Measurements from ENCODE around the gene BPIFB6.

BPIFB6 gene

DNA sequence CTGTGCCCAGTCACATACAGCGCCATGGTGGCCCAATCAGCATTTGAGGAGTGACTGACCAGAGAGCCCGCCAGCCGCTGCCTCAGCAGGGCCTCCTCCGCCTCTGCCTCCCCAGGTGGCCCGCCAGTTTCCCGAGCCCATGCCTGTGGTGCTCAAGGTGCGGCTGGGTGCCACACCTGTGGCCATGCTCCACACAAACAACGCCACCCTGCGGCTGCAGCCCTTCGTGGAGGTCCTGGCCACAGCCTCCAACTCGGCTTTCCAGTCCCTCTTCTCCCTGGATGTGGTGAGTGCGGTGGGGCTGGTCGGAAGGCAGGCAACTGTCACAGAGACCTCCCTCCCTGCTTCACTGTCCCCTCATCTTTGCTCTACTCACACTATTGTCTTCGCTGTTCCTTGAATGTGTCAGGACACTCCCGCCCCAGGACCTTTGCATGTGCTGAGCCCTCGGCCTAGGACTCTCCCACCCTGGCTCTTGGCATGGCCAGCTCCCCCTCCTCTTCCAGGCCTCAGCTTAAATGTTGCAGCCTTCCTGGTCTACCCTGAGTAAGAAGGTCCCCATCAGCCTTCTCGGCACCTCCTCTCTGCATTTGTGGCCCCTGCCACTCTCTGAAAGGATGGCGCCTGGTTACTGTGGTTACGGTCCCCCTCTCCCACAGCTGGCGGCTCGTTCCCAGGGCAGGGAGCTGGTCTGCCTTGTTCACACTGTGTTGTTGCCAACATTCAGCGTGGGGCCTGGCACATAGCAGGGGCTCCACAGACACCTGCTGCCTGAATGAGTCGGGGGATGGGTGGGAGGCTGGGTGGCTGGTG is 11.8 kb upstream of the BPIFB6 start:
- H3K9ac ChIP-seq (ENCODE audit: low read depth, low read length): no peak overlapping the region
- H3K9me3 ChIP-seq (ENCODE audit: control insufficient read depth, insufficient read depth, low read length): no peaks in the 10 kb centered on the region
- no peak overlapping the region for H3K27ac ChIP-seq (ENCODE audit: low read depth, low read length)
- H3K4me1 ChIP-seq (ENCODE audit: control insufficient read depth, insufficient read depth, low read length): no peaks in the 10 kb centered on the region
- H3K27me3 ChIP-seq (ENCODE audit: control insufficient read depth, insufficient read depth, low read length): no peaks in the 10 kb centered on the region
- H3K36me3 ChIP-seq (ENCODE audit: control insufficient read depth, insufficient read depth, low read length): no peaks in the 10 kb centered on the region
- H3K4me3 ChIP-seq (ENCODE audit: low read depth, low read length): no peak overlapping the region

- Histone ChIP-seq H3K4me1 (ENCODE audit: control insufficient read depth, insufficient read depth, low read length) (no peaks in the 10 kb centered on the region), H3K9me3 (ENCODE audit: control insufficient read depth, insufficient read depth, low read length) (no peaks in the 10 kb centered on the region), H3K36me3 (ENCODE audit: control insufficient read depth, insufficient read depth, low read length) (no peaks in the 10 kb centered on the region), H3K9ac (ENCODE audit: low read depth, low read length) (no peak overlapping the region), H3K4me3 (ENCODE audit: low read depth, low read length) (no peak overlapping the region), H3K27me3 (ENCODE audit: control insufficient read depth, insufficient read depth, low read length) (no peaks in the 10 kb centered on the region), H3K27ac (ENCODE audit: low read depth, low read length) (no peak overlapping the region)
These were observed 10.9 kb upstream of the BPIFB6 start for GRCh38 chr20:33020278-33021161.

GRCh38 chr20:33021879-33022278 is 9.6 kb upstream of the BPIFB6 start:
- Histone ChIP-seq H3K27ac (ENCODE audit: low read depth, low read length) (no peak overlapping the region), H3K9me3 (ENCODE audit: control insufficient read depth, insufficient read depth, low read length) (no peaks in the 10 kb centered on the region), H3K4me1 (ENCODE audit: control insufficient read depth, insufficient read depth, low read length) (no peaks in the 10 kb centered on the region), H3K36me3 (ENCODE audit: control insufficient read depth, insufficient read depth, low read length) (no peaks in the 10 kb centered on the region), H3K9ac (ENCODE audit: low read depth, low read length) (no peak overlapping the region), H3K27me3 (ENCODE audit: control insufficient read depth, insufficient read depth, low read length) (no peaks in the 10 kb centered on the region), H3K4me3 (ENCODE audit: low read depth, low read length) (no peak overlapping the region)

- Histone ChIP-seq H3K27me3 (ENCODE audit: control insufficient read depth, insufficient read depth, low read length) (no peaks in the 10 kb centered on the region), H3K27ac (ENCODE audit: low read depth, low read length) (no peak overlapping the region), H3K4me1 (ENCODE audit: control insufficient read depth, insufficient read depth, low read length) (no peaks in the 10 kb centered on the region), H3K36me3 (ENCODE audit: control insufficient read depth, insufficient read depth, low read length) (no peaks in the 10 kb centered on the region), H3K4me3 (ENCODE audit: low read depth, low read length) (no peak overlapping the region), H3K9me3 (ENCODE audit: control insufficient read depth, insufficient read depth, low read length) (no peaks in the 10 kb centered on the region), H3K9ac (ENCODE audit: low read depth, low read length) (no peak overlapping the region)
These were observed 9.2 kb upstream of the BPIFB6 start for GRCh38 chr20:33022289-33022688.

DNA sequence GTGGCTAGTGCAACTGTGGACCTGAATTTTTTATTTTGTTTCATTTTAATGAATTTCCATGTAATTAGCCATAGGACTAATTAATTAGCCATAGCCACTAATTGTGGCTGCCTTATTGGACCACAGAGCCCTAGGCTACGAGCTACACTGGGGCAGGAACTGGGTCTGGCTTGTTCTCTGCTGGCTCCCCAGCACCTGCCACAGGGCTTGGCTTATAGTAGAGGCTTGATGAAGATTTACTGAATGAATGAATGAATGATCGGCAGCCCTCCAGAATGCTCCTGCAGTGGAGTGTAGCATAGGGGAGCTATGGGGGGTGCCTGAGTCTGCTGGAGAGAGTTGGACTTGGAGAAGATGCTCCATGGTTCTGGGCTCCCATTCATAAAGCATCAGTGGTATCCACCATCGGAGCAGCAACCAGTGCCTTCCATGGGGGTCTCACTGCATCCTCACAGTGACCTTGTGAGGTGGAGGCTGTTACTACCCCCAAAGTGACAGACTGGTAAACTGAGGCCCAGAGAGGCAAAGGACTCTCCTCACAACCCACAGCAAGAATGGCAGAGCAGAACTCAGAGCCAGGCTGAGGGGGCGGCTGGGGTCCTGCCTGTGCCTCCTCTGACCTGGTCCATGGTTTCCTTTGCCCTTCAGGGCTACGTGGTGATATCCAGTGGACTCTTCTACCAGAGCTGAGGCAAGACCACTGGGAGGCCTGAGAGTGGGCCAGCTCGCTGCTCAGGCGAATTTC is 8.6 kb upstream of the BPIFB6 start:
- H3K27me3 ChIP-seq (ENCODE audit: control insufficient read depth, insufficient read depth, low read length): no peaks in the 10 kb centered on the region; the same call in 1 of the 2 replicates
- no peaks in the 10 kb centered on the region for H3K4me1 ChIP-seq (ENCODE audit: control insufficient read depth, insufficient read depth, low read length)
- H3K9ac ChIP-seq (ENCODE audit: low read depth, low read length): no peak overlapping the region

GRCh38 chr20:33023439-33024242 is 7.8 kb upstream of the BPIFB6 start:
- no peaks in the 10 kb centered on the region for H3K36me3 ChIP-seq (ENCODE audit: control insufficient read depth, insufficient read depth, low read length)
- no peak overlapping the region for H3K27ac ChIP-seq (ENCODE audit: low read depth, low read length)
- H3K9ac ChIP-seq (ENCODE audit: low read depth, low read length): no peak overlapping the region
- no peaks in the 10 kb centered on the region for H3K4me1 ChIP-seq (ENCODE audit: control insufficient read depth, insufficient read depth, low read length)
- H3K27me3 ChIP-seq (ENCODE audit: control insufficient read depth, insufficient read depth, low read length): no peaks in the 10 kb centered on the region; the same call in 1 of the 2 replicates
- H3K9me3 ChIP-seq (ENCODE audit: control insufficient read depth, insufficient read depth, low read length): no peaks in the 10 kb centered on the region
- H3K4me3 ChIP-seq (ENCODE audit: low read depth, low read length): no peak overlapping the region

More for the DNA sequence above, 8.6 kb upstream of the BPIFB6 start:
- Histone ChIP-seq H3K4me3 (ENCODE audit: low read depth, low read length) (no peak overlapping the region), H3K27ac (ENCODE audit: low read depth, low read length) (no peak overlapping the region), H3K36me3 (ENCODE audit: control insufficient read depth, insufficient read depth, low read length) (no peaks in the 10 kb centered on the region), H3K9me3 (ENCODE audit: control insufficient read depth, insufficient read depth, low read length) (no peaks in the 10 kb centered on the region)

- Histone ChIP-seq H3K9me3 (ENCODE audit: control insufficient read depth, insufficient read depth, low read length) (no peaks in the 10 kb centered on the region), H3K4me1 (ENCODE audit: control insufficient read depth, insufficient read depth, low read length) (no peaks in the 10 kb centered on the region), H3K4me3 (ENCODE audit: low read depth, low read length) (no peak overlapping the region), H3K9ac (ENCODE audit: low read depth, low read length) (no peak overlapping the region), H3K27me3 (ENCODE audit: control insufficient read depth, insufficient read depth, low read length) (no peaks in the 10 kb centered on the region; the same call in 1 of the 2 replicates), H3K36me3 (ENCODE audit: control insufficient read depth, insufficient read depth, low read length) (no peaks in the 10 kb centered on the region), H3K27ac (ENCODE audit: low read depth, low read length) (no peak overlapping the region)
These were observed 7.2 kb upstream of the BPIFB6 start for GRCh38 chr20:33024243-33024560.

- H3K36me3 ChIP-seq (ENCODE audit: control insufficient read depth, insufficient read depth, low read length): no peaks in the 10 kb centered on the region
- H3K4me1 ChIP-seq (ENCODE audit: control insufficient read depth, insufficient read depth, low read length): no peaks in the 10 kb centered on the region
- H3K27me3 ChIP-seq (ENCODE audit: control insufficient read depth, insufficient read depth, low read length): no peaks in the 10 kb centered on the region; the same call in 1 of the 2 replicates
- no peaks in the 10 kb centered on the region for H3K9me3 ChIP-seq (ENCODE audit: control insufficient read depth, insufficient read depth, low read length)
- no peak overlapping the region for H3K9ac ChIP-seq (ENCODE audit: low read depth, low read length)
- no peak overlapping the region for H3K27ac ChIP-seq (ENCODE audit: low read depth, low read length)
- H3K4me3 ChIP-seq (ENCODE audit: low read depth, low read length): no peak overlapping the region
These were observed 6.7 kb upstream of the BPIFB6 start for GRCh38 chr20:33024609-33025317.

- no peak overlapping the region for H3K27ac ChIP-seq (ENCODE audit: low read depth, low read length)
- H3K36me3 ChIP-seq (ENCODE audit: control insufficient read depth, insufficient read depth, low read length): no peaks in the 10 kb centered on the region
- H3K27me3 ChIP-seq (ENCODE audit: control insufficient read depth, insufficient read depth, low read length): no peaks in the 10 kb centered on the region; the same call in 1 of the 2 replicates
- H3K4me1 ChIP-seq (ENCODE audit: control insufficient read depth, insufficient read depth, low read length): no peaks in the 10 kb centered on the region
- no peaks in the 10 kb centered on the region for H3K9me3 ChIP-seq (ENCODE audit: control insufficient read depth, insufficient read depth, low read length)
- no peak overlapping the region for H3K9ac ChIP-seq (ENCODE audit: low read depth, low read length)
- H3K4me3 ChIP-seq (ENCODE audit: low read depth, low read length): no peak overlapping the region
These were observed 6.1 kb upstream of the BPIFB6 start for GRCh38 chr20:33025318-33025876.

Data from HUES48 (cell line).